DMS53 treated with DMSO at 0.1 percent for 48 hours (cell line): Measurements from ENCODE around the gene ETV3L.
A peak's percentile ranks its signal among the peaks of the same experiment; 100 is the strongest.

Experiments used
- DNase-seq: peaks from one replicate; lab custom pipeline; 2025; ENCODE audit not compliant: unreplicated experiment; lab: John Stamatoyannopoulos, UW

Gene ETV3L

DNA sequence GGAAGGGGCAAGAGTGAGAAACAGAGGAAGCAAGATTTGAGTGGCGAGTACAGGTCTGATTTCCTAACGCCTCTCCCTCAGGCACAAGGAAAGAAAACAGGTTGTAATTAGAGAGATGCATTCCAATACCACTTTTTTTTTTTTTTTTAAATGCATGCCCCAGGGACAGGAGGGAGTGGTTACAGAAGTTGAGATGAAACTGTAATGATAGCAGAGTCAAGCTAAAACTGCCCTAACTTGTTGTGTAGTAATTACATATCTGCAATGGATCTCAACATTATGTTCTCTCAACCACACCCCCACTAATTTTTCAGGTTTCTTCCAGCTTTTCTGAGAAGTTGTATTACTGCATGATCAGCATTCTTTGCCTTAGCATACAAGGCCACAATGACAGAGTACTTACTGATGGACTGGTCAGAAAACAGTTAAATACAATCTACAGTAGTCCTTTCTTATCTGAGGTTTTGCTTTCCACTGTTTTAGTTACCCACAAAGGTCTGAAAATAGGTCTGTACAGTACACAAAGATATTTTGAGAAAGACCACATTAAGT, 33.1 kb upstream of the ETV3L start:
- DNase-seq: no peak

DNA sequence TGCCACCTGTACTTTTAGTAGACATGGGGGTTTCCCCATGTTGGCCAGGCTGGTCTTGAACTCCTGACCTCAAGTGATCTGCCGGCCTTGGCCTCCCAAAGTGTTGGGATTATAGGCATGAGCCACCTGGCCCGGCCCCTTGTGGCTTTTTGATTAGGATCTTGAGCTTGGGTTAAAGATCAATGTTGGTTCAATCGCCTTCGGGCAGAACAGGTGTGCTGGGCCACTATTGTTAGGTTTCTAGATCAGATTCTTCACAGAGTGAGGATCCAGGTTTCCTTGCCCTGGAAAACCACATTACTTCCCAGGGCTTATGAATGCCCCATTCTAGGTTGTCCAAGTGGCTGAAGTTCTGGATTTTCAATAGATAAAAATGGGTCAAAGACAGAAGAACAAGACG, 32.5 kb upstream of the ETV3L start:
- DNase-seq: no peak

DNA sequence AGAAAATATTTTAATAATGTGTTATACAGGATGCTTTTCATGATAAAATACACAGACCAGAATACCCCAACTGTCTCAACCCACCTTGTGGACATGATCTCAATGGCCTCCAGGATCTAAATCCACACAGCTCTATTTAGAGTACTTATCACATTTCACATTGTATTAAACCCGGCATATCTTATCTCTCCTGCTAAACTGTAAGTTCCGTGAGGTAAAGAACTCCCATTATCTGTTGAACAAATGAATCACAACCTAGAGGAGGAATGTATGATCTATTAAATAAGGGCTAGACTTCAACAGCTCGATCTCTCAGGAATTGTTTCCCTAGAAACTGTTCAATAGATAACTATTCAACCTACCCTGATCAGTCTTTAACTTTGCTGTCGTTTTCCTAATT, 31.7 kb upstream of the ETV3L start:
- DNase-seq: no peak

DNA sequence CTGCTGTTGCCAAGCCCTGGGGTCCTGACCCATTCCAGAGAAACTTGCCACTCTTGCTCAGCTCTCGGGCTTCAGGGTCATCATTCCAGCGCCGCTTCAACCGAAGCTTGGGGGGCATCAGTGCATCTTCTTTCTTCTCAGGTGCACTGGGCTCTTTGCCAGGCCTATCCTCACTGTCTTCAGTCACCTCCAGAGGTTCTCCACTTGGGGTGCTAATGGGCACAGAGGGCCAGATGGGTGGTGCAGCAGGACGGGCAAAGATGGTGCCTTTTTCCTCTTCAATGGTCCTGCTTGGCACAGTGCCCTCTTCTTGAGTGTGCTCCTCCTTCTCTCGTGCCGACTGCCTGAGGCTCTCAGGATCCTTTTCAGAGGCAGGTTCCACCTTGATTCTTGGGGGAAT, 25.2 kb upstream of the ETV3L start:
- DNase-seq: no peak

DNA sequence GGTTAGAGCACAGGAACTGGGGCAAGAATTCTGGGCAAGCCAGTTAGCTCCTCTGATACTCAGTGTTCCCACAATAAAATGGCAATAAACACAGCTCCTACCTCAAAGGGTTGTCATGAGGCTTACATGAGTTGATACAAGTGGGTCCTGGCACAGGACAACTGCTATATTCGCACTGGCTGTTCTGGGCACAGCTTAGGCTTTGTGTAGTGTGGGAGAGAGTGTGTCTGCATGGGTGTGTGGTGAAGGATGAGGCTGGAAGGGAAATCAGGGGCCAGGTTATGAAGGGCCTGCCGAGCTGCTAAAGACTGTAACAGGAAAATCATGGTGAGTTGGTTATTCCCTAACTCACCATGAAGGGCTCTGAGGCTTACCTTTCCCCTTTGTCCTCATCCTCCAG, 19.8 kb upstream of the ETV3L start:
- DNase-seq: no peak

DNA sequence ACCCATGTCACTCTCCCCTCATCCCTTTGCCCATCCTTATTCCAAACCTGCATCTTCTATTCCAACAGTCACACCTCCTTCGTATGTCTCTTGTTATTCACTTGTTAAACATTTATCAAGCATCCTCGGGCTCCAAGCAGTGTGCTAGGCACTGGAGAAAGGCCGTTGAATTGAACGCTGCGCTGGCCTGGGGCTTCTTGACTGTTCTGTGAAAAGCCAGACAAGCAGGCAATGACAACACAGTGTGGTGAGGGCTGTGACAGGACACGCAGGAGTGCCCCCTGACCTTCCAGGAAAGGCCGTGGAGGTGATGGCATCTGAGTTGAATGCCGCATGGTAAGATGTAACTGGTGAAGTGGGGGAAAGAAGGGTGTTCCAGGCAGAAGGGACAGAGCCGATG, 19.4 kb upstream of the ETV3L start:
- no peak for DNase-seq

DNA sequence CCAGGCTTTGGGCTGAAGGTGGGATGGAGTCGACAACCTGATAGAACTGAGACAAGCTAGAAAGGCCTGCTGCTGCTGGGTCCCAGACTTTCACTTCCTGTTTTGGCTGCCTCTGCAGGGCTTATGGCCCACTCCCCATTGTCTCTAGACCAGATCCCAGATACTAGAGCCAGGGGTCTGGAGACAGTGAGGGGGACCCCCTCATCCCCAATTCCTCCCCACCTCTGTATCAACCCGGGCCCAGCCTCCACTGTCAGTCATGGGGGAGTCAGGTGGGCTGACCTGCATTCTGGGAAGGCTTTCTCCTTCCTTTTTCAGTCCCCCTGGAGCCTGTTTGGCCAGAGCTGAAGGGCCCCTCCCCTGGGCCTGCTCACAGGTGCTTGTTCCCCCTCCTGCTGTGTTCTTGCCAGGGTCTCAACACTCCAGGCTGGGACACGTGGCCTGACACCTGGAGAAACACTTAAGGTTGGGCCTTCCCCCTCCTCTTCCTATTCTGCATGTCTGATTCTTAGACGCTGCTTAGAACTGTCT, 18.0 kb upstream of the ETV3L start:
- DNase-seq: no peak

DNA sequence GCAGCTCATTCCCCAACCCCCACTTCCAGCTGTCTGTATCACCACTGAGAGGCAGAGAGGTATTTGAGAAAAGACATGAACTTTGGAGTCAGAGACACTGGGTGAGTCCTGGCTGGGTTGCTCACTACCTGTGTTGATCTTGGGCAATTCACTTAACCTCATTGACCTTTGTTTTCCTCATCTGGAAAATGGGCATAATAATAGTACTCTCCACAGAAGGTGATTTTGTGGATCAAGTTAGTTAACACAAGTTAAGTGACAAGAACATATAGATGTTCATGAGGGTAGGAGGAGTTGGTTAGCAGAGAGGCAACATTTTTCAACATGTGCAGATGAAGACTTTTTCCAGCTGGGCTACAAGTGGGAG, 17.1 kb upstream of the ETV3L start:
- DNase-seq: no peak

DNA sequence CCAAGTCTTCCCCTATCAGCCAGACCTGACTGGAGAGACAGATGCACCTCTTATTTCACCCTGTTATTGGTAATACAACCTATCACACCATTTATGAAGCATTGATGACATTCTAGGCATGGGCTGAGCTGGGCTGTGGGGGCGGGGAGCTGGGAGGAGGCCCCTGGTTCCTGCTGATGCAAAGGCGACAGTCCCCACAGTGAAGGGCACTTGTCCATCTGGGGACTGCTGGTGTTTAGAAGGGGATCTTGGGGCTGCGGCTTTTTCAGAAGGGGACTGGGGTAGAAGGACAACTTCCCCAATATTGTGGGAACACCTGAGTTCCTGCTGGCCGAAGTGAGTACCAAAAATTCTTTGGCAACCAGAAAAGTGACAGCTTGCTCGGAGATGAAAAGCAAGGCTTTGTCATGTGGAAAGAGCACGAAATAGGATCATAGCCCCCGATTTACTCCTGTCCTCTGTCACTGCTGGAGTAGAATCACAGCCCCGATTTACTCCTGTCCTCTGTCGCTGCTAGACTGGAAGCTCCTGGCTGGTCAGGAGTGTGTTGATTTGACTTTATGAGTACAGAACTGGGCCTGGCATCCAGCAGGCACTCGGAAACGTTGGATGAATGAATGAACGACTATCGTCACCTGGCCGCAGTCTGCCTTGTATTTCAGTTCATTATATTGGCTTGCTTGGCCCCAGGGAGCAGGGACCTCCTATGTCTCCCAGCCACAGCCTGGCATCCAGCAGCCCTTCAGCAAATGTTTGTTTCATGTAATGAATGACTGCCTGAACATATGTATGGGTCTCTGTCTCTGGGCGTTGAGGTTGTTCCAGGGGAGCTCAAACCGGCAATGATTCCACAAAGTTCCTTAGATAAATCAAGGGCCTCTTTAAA, 16.5 kb upstream of the ETV3L start:
- no peak for DNase-seq

DNA sequence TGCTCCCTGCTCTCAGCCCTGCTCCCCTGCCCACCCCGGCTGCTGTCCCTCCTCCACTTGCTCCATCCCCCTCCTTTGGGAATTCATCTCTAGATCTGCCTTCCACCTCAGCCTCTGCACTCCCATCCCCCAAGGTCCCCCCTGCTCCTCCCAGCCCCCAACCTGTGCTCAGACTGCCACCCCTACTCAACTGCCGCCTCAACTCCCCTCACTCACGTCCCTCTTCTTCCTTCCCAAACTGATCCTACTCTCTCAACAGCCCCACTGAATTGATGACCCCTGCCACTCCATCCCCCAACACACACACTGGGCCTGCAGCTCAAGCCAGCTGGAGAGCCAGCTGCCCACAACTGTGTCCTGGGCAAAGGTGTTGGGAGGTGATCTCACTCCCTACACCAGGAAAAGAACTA, 15.8 kb upstream of the ETV3L start:
- DNase-seq: no peak

DNA sequence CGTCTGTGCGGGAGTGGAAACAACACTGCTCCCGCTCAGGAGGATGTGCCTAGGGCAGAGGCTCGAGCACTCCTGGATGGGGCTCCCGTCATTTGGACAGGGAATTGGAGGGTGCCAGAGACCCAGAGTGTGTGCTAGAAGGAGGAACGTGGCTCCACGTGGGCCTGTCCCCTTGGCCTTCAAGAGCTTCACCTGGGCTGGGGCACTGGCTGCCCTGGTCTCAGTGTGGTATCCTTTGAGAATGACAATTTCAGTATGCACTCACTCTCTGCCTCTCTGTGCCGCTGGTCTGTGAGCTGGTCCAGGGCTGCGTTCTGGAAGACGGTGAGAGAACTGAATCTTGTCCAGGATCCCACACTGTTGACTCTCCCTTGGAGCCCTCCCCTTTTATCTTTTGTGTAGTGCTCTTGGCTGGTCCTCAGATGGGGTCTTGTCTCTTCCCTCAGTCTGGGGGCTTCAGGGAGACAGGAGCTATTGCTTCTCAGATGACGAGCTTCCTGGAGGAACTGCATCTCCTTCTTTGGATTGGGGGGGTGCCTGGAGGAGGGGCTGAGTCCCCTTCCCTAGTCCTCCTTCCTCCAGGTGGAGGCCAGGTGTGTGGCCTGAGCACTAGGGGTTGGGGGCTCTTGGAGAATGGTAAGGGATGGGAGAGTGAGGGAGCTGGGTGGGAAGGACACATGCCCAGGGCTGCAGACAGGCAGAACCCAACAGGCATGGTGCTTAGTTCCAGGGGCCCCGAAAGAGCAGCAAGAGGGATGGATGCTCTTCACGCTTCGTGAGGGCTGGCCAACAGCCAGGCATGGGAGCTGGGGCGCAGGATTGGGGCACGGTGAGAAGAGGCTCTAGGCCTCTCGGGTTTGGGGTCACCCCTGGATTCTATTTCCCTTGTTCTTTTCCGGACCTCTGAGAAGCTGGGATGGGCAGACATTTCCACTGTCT, 14.8 kb upstream of the ETV3L start:
- no peak for DNase-seq

DNA sequence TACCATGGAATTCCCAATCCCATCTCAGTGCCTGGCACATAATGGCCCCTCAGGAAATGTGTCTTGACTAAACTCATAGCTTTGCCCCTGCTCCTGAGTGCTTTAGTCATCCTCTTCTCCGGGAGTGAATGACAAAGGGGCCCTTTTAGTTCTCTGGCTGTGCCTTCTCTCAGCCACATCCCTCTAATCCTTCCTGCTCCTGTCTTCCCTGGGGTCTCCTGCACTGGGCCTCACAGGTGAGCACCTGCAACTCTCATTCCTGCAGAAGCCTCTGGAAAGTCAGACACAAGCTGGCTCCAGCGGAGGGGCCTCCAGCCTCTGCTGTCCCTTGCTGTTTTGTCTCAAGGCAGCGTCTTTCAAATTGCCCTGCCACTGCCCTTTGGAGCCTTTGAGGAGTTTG, 14.0 kb upstream of the ETV3L start:
- DNase-seq: no peak

DNA sequence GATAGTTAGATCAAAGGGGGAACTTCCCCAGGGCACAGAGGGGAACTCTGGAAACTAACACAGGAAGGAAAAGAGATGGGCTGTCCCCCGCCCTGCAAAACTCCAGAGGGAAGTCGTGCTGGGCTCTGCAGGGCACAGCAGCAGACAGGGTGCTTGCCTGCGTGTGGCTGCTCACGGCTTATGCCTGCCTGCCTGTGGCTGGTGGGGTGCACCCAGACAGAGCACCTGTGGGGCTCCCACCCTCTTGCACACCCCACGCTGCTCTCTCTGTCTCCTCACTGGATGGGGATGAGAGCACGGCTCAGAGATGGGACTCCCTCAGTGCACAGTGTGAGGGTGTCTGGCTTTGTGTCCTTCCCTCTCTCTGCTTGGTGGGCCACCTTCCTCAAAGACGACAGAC, 13.5 kb upstream of the ETV3L start:
- DNase-seq: no peak

DNA sequence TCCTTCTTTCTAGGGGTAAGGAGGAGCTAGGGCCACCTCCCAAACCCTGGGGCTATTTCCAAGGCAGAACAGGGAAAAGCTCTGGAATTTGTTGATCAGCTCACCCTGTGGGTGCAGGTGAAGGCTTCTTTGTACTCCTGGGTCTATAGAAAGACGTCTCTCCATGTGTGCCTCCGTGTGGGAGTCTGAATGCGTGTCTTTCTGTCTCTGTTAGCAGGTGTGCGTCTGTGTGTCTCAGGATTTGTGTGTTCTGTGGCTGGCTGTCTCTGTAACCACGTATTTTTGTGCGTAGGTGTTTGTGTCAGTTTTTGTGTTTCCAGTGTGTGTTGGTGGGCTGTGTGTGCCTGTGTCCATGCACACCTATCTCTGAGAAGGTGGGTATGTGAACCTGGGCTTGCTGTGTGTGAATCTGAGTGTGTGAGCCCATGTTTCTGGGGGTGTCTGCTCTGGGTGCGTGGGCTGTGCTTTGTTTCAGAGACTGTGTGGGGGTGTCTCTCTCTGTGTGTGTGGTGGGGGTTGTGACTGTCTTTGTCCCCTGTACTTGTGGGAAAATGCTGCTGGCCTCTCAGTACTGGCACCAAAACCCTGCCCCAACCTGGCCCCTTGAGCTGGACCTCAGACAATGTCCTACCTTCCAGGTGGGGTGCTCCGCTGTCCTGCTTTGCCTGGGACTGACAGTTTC, 12.7 kb upstream of the ETV3L start:
- no peak for DNase-seq

DNA sequence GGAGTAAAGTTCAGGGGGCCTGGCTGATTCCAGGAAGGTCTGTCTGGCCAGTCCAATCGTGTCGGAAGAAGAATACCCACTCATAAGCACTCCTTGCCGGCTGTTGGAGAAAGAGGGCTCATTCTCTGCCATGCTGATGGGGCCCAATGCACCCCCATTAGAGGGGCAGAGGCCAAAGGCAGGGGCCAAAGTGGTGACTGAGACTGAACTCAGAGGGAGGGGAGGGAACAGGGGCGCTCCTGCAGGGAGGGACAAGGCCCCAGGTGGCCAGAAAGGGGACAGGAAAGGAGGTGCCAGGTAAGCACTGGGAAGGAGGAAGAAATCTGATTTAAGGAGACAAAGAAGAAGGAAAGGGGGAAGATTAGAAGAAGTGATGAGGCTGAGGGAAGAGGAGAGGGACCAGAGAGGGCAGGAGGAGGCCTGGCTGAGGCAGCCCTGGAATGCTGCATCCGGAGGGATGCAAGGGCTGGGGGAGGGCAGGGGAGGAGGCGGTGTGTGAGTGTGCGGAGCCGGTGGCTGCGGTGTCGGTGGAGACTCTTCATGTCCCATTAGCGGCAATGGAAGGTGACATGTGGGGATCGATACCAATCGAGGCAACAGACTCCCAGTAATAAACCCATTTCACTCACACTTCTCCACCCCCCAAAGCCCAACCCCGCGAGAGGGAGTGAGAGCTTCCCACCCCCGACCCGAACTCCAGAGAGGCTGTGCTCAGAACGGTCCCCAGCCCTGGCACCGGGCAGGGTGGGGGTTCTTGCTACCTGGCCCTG, 12.0 kb upstream of the ETV3L start:
- DNase-seq: no peak

DNA sequence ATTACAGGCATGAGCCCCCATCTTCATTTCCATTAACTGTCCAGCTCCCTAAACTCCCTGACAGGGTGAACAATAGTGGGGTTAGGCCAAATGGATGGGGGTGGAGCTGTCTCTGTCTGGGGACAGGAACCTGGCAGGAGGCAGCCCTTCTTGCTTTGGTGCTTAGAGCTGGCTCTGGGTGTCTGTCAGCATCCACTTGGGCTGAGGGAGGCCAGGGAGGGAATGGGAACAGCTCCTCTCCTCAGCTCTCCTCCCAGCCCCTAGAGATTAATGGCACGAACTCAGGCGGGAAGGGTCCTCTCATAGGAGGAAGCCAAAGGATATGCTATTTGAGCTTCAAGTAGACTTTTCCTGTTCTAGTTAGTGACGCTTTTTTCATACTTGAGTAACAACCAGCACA, 11.1 kb upstream of the ETV3L start:
- DNase-seq: peak; percentile 40

DNA sequence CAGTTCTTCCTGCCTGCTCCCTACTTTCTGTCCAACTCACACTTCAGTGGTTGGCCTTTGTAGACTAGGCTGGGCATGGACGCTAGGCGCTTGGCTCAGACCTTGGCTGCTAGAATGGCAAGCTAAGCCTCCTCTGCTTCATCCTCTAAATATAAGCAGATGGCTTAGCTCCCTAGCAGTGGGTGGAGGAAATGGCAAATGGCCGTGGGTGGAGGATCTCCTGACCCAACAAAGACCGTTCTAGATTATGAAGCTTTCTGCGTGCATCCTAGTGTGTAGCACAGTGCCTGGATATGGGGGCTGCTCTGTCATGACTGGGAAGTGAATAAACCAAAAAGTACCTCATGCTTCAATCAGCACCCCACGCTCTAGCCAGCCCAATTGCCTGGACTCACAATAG, 10.4 kb upstream of the ETV3L start:
- no peak for DNase-seq

DNA sequence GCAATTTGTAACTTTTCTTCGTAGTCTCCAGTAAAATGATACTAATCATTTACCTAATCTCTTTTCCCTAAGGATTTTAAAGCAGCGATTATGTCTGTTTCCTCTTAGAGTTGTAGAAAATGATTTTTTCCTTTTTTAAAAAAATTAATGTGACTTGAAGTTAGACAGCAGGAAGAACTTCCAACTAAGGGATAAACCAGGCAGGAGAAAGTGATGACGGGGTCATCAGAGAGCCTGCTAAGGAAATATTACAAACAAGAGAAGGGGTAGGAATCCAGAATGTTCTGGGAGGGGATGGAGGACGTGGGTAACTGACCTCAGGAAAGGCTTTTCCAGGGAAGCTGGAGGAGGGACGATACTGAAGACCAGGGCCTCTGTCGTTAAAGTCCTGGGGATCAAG, 8.8 kb upstream of the ETV3L start:
- no peak for DNase-seq

DNA sequence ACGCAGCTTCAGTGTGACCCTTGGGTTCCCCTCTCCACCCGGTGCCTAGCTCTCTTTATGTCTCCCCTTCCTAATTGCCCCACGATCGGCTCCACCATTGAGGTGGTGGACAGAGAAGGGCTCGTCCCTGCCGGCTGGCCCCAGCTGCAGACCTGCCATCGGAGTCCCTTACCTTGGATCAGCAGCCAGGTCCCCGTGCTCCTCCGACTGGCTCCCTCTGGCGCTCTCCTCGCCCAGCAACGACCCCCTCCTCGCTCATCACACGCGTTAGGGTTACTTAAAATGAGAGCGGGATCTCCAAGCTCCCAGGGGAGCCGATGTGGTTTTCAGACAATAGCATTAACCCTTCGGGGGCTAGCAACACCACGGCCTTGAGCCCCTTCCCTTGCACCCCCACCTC, 8.1 kb upstream of the ETV3L start:
- DNase-seq: no peak

DNA sequence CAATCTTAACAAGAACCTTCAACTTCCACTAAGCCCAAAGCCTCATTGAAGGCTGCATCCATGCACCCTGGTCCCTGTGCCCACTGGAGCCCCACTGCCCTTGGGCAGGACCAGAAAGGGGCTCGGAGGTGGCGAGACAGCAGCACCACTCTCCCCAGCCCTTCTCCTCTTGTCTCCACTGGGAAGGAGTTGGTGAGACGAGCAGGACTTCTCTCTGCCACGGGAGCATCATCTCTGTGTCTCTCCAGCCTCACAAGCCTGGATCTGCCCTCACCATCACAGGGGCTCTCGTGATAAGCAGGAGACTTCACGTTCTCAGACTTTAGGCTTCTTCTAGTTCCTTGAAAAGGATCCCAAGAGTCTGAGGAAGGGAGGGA, 7.2 kb upstream of the ETV3L start:
- no peak for DNase-seq
